ENCODE results near the gene RTTN.

RTTN gene

GRCh38 chr18:70169747-70170146 lies 35.7 kb downstream of the RTTN start:
- TF ChIP-seq BACH2 (CRISPR knock-in tag; IDR thresholded peaks at IDR 0.05; ENCODE audit: borderline replicate concordance), result no peak
- no peak for TF ChIP-seq RARB (CRISPR knock-in tag; IDR thresholded peaks at IDR 0.05)
- TF ChIP-seq, protein P1, sequence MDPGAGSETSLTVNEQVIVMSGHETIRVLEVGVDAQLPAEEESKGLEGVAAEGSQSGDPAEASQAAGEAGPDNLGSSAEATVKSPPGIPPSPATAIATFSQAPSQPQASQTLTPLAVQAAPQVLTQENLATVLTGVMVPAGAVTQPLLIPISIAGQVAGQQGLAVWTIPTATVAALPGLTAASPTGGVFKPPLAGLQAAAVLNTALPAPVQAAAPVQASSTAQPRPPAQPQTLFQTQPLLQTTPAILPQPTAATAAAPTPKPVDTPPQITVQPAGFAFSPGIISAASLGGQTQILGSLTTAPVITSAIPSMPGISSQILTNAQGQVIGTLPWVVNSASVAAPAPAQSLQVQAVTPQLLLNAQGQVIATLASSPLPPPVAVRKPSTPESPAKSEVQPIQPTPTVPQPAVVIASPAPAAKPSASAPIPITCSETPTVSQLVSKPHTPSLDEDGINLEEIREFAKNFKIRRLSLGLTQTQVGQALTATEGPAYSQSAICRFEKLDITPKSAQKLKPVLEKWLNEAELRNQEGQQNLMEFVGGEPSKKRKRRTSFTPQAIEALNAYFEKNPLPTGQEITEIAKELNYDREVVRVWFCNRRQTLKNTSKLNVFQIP (CRISPR knock-in tag; IDR thresholded peaks at IDR 0.05; ENCODE audit: borderline replicate concordance, low read depth), result no peak
- no peak for TF ChIP-seq ZFP3 (CRISPR knock-in tag; IDR thresholded peaks at IDR 0.05)
- TF ChIP-seq CSRNP3 (CRISPR knock-in tag; IDR thresholded peaks at IDR 0.05), result no peak
- no peak for TF ChIP-seq PPARA (CRISPR knock-in tag; IDR thresholded peaks at IDR 0.05; ENCODE audit: borderline replicate concordance)
- ATAC-seq, result no peak

DNA sequence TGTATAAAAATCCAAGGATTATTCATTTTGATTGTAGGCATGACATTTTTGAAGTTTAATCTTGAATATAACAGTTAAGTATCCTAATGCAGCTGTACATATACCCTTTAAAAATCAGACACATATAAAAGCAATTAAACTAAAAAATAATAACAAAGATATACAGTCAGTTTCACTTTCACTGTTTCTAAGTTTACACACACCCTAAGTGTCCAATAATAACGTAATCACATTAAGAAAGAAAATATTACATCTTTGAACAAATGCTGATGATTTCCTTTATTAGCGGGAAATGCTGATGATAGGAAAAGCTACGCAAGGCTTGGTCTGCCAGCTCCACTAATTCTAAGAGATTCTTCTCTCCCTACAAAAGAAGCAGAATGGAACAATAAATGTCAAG lies 38.8 kb downstream of the RTTN start:
- ATAC-seq, result peak; percentile 34; the same call in 1 of the 3 replicates

More for the DNA sequence above, 38.8 kb downstream of the RTTN start:
- TF ChIP-seq, protein P1 (CRISPR knock-in tag; IDR thresholded peaks at IDR 0.05; ENCODE audit: borderline replicate concordance, low read depth), result no peak
- TF ChIP-seq BACH2 (CRISPR knock-in tag; IDR thresholded peaks at IDR 0.05; ENCODE audit: borderline replicate concordance), result no peak
- TF ChIP-seq PATZ1 (CRISPR knock-in tag; IDR thresholded peaks at IDR 0.05; ENCODE audit: borderline replicate concordance), result no peak
- TF ChIP-seq CSDC2 (CRISPR knock-in tag; IDR thresholded peaks at IDR 0.05), result no peak
- TF ChIP-seq PPARA (CRISPR knock-in tag; IDR thresholded peaks at IDR 0.05; ENCODE audit: borderline replicate concordance), result no peak
- no peak for TF ChIP-seq ZFP30 (CRISPR knock-in tag; IDR thresholded peaks at IDR 0.05)
- TF ChIP-seq CREB5 (CRISPR knock-in tag; IDR thresholded peaks at IDR 0.05; ENCODE audit: low read depth), result no peak
- TF ChIP-seq ARNTL (CRISPR knock-in tag; IDR thresholded peaks at IDR 0.05; ENCODE audit: borderline replicate concordance, low read depth), result no peak
- TF ChIP-seq OSR1 (CRISPR knock-in tag; IDR thresholded peaks at IDR 0.05), result no peak
- no peak for TF ChIP-seq GLIS3 (CRISPR knock-in tag; IDR thresholded peaks at IDR 0.05)
- TF ChIP-seq ISL1 (CRISPR knock-in tag; IDR thresholded peaks at IDR 0.05), result no peak
- no peak for TF ChIP-seq SNAI2 (CRISPR knock-in tag; IDR thresholded peaks at IDR 0.05)
- no peak for TF ChIP-seq ZC3H10 (CRISPR knock-in tag; IDR thresholded peaks at IDR 0.05)
- TF ChIP-seq TSHZ2 (CRISPR knock-in tag; IDR thresholded peaks at IDR 0.05), result no peak
- no peak for TF ChIP-seq ESRRG (CRISPR knock-in tag; IDR thresholded peaks at IDR 0.05)
- no peak for TF ChIP-seq TCF4 (CRISPR knock-in tag; IDR thresholded peaks at IDR 0.05; ENCODE audit: borderline replicate concordance)
